Endothelial cell of umbilical vein (primary cell): ENCODE results near the gene IL10RB. TPM values are rescaled to one million over a fixed set of nuclear protein-coding genes. Genes with fewer than 3 reads are reported as not detected.

Experiments used
- BruUV-seq: library from RNA; stranded (reverse); fragments of 400-500 nt; replicated peaks from 2 replicates; lab custom pipeline; 2021; lab: Mats Ljungman, UMichigan
- CTCF ChIA-PET: fragments of 300-600, 350-600 bp; sonication (Branson Sonifier 250); formaldehyde crosslinking; loops from one replicate; lab custom pipeline; 2021; ENCODE audit warnings: antibody characterized with exemption, inconsistent platforms; lab: Charles Lee
- POLR2A ChIA-PET: fragments of 300-600, 350-600 bp; sonication (Branson Sonifier 250); formaldehyde crosslinking; loops from one replicate; lab custom pipeline; 2021; ENCODE audit warnings: antibody characterized with exemption, inconsistent platforms; lab: Charles Lee
- DNase-seq: peaks from one replicate; pipeline ENCODE4 v3.0.0-alpha.2; 2011; ENCODE audit warnings: low read depth, low spot score
- FAIRE-seq: peaks from 2 replicates; lab custom pipeline; 2011; peaks lifted over from hg19 to GRCh38; lab: Jason Lieb, UNC
- H2AFZ ChIP-seq: 2 replicates; pipeline ENCODE4 v1.6.0; 2012; ENCODE audit warnings: low read depth, low read length, control low read depth, inconsistent platforms
- H3K27ac ChIP-seq: 2 replicates; pipeline ENCODE4 v1.5.1; 2011; ENCODE audit warnings: low read depth, mild to moderate bottlenecking, control low read depth, low read length, moderate library complexity; ENCODE audit not compliant: insufficient read depth
- H3K27me3 ChIP-seq, 2 experiments: 2 replicates each; pipeline versions ENCODE4 v1.6.0 to v1.6.1; 2011; ENCODE audit warnings: low read length in 2 of 2, mixed read lengths in 1 of 2; ENCODE audit not compliant: control insufficient read depth in 2 of 2, insufficient read depth in 2 of 2
- H3K36me3 ChIP-seq, 2 experiments: 2 replicates in 1 of 2; 3 replicates in 1 of 2; pipeline ENCODE4 v1.5.1; 2011; ENCODE audit warnings: low read length in 2 of 2, mild to moderate bottlenecking in 1 of 2, moderate library complexity in 1 of 2; ENCODE audit not compliant: control insufficient read depth in 2 of 2, insufficient read depth in 2 of 2; ENCODE audit errors: extremely low read depth in 1 of 2
- H3K4me1 ChIP-seq: 3 replicates; pipeline ENCODE4 v1.5.1; 2011; ENCODE audit warnings: mild to moderate bottlenecking, low read length; ENCODE audit not compliant: control insufficient read depth, insufficient read depth; ENCODE audit errors: extremely low read depth
- H3K4me2 ChIP-seq: 2 replicates; pipeline ENCODE4 v1.6.1; 2011; ENCODE audit warnings: low read length, control low read depth, mixed read lengths; ENCODE audit not compliant: insufficient read depth
- H3K4me3 ChIP-seq, 3 experiments: fragments of 200-600 bp in 1 of 3; sonication (generic), shearing (Covaris generic) in 1 of 3; replicated peaks in 1 of 3; 2 replicates each; pipeline ENCODE4 v1.5.1; 2011 to 2016; ENCODE audit warnings: control low read depth in 3 of 3, low read length in 3 of 3, mild to moderate bottlenecking in 2 of 3, inconsistent platforms in 1 of 3, low read depth in 1 of 3, moderate library complexity in 1 of 3; ENCODE audit not compliant: insufficient read depth in 1 of 3
- H3K79me2 ChIP-seq: 2 replicates; pipeline ENCODE4 v1.6.0; 2012; ENCODE audit warnings: low read length, inconsistent platforms; ENCODE audit not compliant: control insufficient read depth, insufficient read depth
- H3K9ac ChIP-seq: replicated peaks from 2 replicates; pipeline ENCODE3; 2011; ENCODE audit warnings: low read length, control low read depth; ENCODE audit not compliant: insufficient read depth; ENCODE audit errors: extremely low read depth
- H3K9me1 ChIP-seq: replicated peaks from 3 replicates; pipeline ENCODE4 v1.6.0; 2011; ENCODE audit warnings: mild to moderate bottlenecking, low read length; ENCODE audit not compliant: control insufficient read depth, insufficient read depth; ENCODE audit errors: extremely low read depth
- H3K9me3 ChIP-seq: replicated peaks from 2 replicates; pipeline ENCODE4 v1.5.1; 2012; ENCODE audit warnings: low read length, inconsistent platforms; ENCODE audit not compliant: control insufficient read depth, insufficient read depth
- H4K20me1 ChIP-seq: replicated peaks from 2 replicates; pipeline ENCODE3; 2011; ENCODE audit warnings: mild to moderate bottlenecking, low read length; ENCODE audit not compliant: control insufficient read depth, insufficient read depth; ENCODE audit errors: extremely low read depth
- CTCF ChIP-seq, 2 donors: IDR thresholded peaks; 1 replicate in 1 of 2; 2 replicates in 1 of 2; pipeline ENCODE4 v1.5.1; 2011; ENCODE audit warnings: low read length in 2 of 2, mild to moderate bottlenecking in 2 of 2, moderate library complexity in 2 of 2, control low read depth in 1 of 2, inconsistent platforms in 1 of 2, low read depth in 1 of 2; ENCODE audit not compliant: insufficient read depth in 1 of 2; ENCODE audit errors: extremely low read depth in 1 of 2
- EZH2 ChIP-seq: IDR thresholded peaks from 2 replicates; pipeline ENCODE4 v1.6.1; 2012; ENCODE audit warnings: borderline replicate concordance, low read depth, mild to moderate bottlenecking, moderate library complexity, low read length, inconsistent platforms; ENCODE audit not compliant: severe bottlenecking
- FOS ChIP-seq: IDR thresholded peaks from 2 replicates; pipeline ENCODE4 v1.6.1; 2011; ENCODE audit warnings: mild to moderate bottlenecking, low read length, moderate library complexity, borderline replicate concordance; ENCODE audit not compliant: insufficient read depth
- GATA2 ChIP-seq: IDR thresholded peaks from 2 replicates; pipeline ENCODE4 v1.7.0; 2011; ENCODE audit warnings: low read depth, mild to moderate bottlenecking, moderate library complexity, mixed read lengths, low read length; ENCODE audit not compliant: insufficient read length, insufficient read depth
- JUN ChIP-seq: IDR thresholded peaks from 2 replicates; pipeline ENCODE4 v1.6.1; 2011; ENCODE audit warnings: borderline replicate concordance, low read depth; ENCODE audit not compliant: insufficient read length, insufficient read depth
- MAX ChIP-seq: IDR thresholded peaks from 2 replicates; pipeline ENCODE4 v1.6.1; 2011; ENCODE audit not compliant: insufficient read depth, insufficient read length
- MYC ChIP-seq: IDR thresholded peaks from one replicate; pipeline ENCODE4 v1.6.1; 2011; ENCODE audit warnings: mild to moderate bottlenecking, low read depth, low read length
- POLR2A ChIP-seq: IDR thresholded peaks from 2 replicates; pipeline ENCODE4 v1.6.1; 2012; ENCODE audit warnings: low read depth, mild to moderate bottlenecking, control low read depth, low read length
- POLR2AphosphoS5 ChIP-seq: IDR thresholded peaks from 2 replicates; pipeline ENCODE4 v1.6.1; 2012; ENCODE audit warnings: low read depth, mild to moderate bottlenecking, control low read depth, low read length, moderate library complexity; ENCODE audit not compliant: insufficient read depth
- dilution Hi-C: fragments of 300-500 bp; cut with MboI; formaldehyde crosslinking; loops from one replicate; pipeline ENCODE4 v1.15.0; 2019; ENCODE audit warnings: low sequenced_read_pairs; ENCODE audit not compliant: extremely low pct_ligation_motif_present
- intact Hi-C: fragments of 100-400 bp; cut with micrococcal nuclease; formaldehyde crosslinking; loops from one replicate; pipeline ENCODE4 v1.10.0; 2022
- polyA plus RNA-seq, 4 experiments: library from polyadenylated mRNA; depleted of rRNA in 3 of 4; stranded (reverse) in 3 of 4; unstranded in 1 of 4; fragments of >200 nt; gene quantifications; 2 replicates each; pipeline versions ENCODE4 v1.2.1 to v1.2.3, GENCODE V29; 2011 to 2012; ENCODE audit warnings: missing spikeins in 1 of 4
- total RNA-seq: library from RNA; stranded (reverse); gene quantifications from 2 replicates; pipeline ENCODE4 v1.2.3, GENCODE V29; 2021

The IL10RB gene
- total and polyA plus RNA-seq, 2 donors (not counting 3 experiments of a cell fraction or from before 2014, with no cell fraction given), result 21.9 to 31.4 TPM

GRCh38 chr21:33257094-33257803 lies 8.9 kb upstream of the IL10RB start:
- no peak overlapping the region for H3K4me3 ChIP-seq
- H4K20me1 ChIP-seq, result no peaks in the 10 kb centered on the region
- H3K79me2 ChIP-seq, result no peaks in the 10 kb centered on the region
- H3K27ac ChIP-seq, result no peak overlapping the region
- intact Hi-C loops (no loop called here), dilution Hi-C loops (no loop called here)
- no peak for TF ChIP-seq MYC
- no peaks in the 10 kb centered on the region for H3K9me3 ChIP-seq
- CTCF ChIA-PET, result no interaction called here
- no peak overlapping the region for H3K4me2 ChIP-seq
- POLR2A ChIA-PET, result interaction anchor here (0.6 kb wide), 1 partner anchor 586 kb away, joined by 4 read pairs; no protein-coding TSS in a partner anchor
- no peak overlapping the region for H3K9ac ChIP-seq
- H3K36me3 ChIP-seq, result peaks cover 8 to 11% of the 10 kb centered on the region in 2 experiments
- H3K27me3 ChIP-seq, result no peaks in the 10 kb centered on the region
- H2AFZ ChIP-seq, result no peak overlapping the region
- FAIRE-seq (no peak), DNase-seq (no peak)
- no peaks in the 10 kb centered on the region for H3K4me1 ChIP-seq
- BruUV-seq, result no TSS peak
- H3K9me1 ChIP-seq, result no peaks in the 10 kb centered on the region

GRCh38 chr21:33258475-33258874 lies 7.7 kb upstream of the IL10RB start:
- no peaks in the 10 kb centered on the region for H3K4me1 ChIP-seq
- H4K20me1 ChIP-seq, result no peaks in the 10 kb centered on the region
- no peak overlapping the region for H3K9ac ChIP-seq
- H2AFZ ChIP-seq, result no peak overlapping the region
- H3K27me3 ChIP-seq, result no peaks in the 10 kb centered on the region
- no TSS peak for BruUV-seq
- H3K9me3 ChIP-seq, result no peaks in the 10 kb centered on the region
- ChIA-PET CTCF (no interaction called here), POLR2A (no interaction called here)
- no peaks in the 10 kb centered on the region for H3K79me2 ChIP-seq
- H3K4me3 ChIP-seq, result no peak overlapping the region
- no peak overlapping the region for H3K27ac ChIP-seq
- intact Hi-C loops (no loop called here), dilution Hi-C loops (no loop called here)
- H3K9me1 ChIP-seq, result no peaks in the 10 kb centered on the region
- H3K4me2 ChIP-seq, result no peak overlapping the region
- no peak for FAIRE-seq
- no peak for DNase-seq
- peaks cover 5 to 14% of the 10 kb centered on the region in 2 experiments for H3K36me3 ChIP-seq
- TF ChIP-seq MYC, result no peak
- TF ChIP-seq FOS, result no peak
- no peak for TF ChIP-seq MAX
- TF ChIP-seq EZH2, result no peak
- TF ChIP-seq GATA2, result no peak
- TF ChIP-seq POLR2A, result no peak
- TF ChIP-seq POLR2AphosphoS5, result no peak
- no peak for TF ChIP-seq CTCF (IDR thresholded peaks at IDR 0.05; ENCODE audit: extremely low read depth in 1 of 2, insufficient read depth in 1 of 2, low read depth in 1 of 2, low read length in 2 of 2)
- TF ChIP-seq JUN, result no peak
